H9 (cell line): ENCODE results near the gene RPL28. TPM values are rescaled to one million over a fixed set of nuclear protein-coding genes. Genes with fewer than 3 reads are reported as not detected.

Experiments
- DNase-seq: peaks from one replicate; pipeline ENCODE4 v3.0.0-alpha.2; 2017
- H2AFZ ChIP-seq: one replicate; pipeline ENCODE4 v1.6.1; 2013; ENCODE audit warnings: mild to moderate bottlenecking, low read length, control low read depth, moderate library complexity
- H2AK5ac ChIP-seq: 2 replicates; pipeline ENCODE4 v1.6.1; 2013; ENCODE audit warnings: low read length, control low read depth, mixed read lengths; ENCODE audit not compliant: insufficient read length
- H2BK120ac ChIP-seq: one replicate; pipeline ENCODE4 v1.6.1; 2013; ENCODE audit warnings: low read depth, mild to moderate bottlenecking, low read length, control low read depth, inconsistent platforms; ENCODE audit not compliant: poor library complexity, severe bottlenecking
- H2BK12ac ChIP-seq: 2 replicates; pipeline ENCODE4 v1.6.1; 2013; ENCODE audit warnings: low read length, control low read depth, mixed read lengths, low read depth; ENCODE audit not compliant: insufficient read length
- H2BK15ac ChIP-seq: 2 replicates; pipeline ENCODE4 v1.6.1; 2013; ENCODE audit warnings: low read depth, low read length, control low read depth
- H2BK20ac ChIP-seq: one replicate; pipeline ENCODE4 v1.6.1; 2013; ENCODE audit warnings: low read depth, mild to moderate bottlenecking, low read length, control low read depth, inconsistent platforms; ENCODE audit not compliant: poor library complexity, severe bottlenecking
- H2BK5ac ChIP-seq: 2 replicates; pipeline ENCODE4 v1.6.1; 2013; ENCODE audit warnings: low read length, control low read depth, mixed read lengths; ENCODE audit not compliant: insufficient read length
- H3K14ac ChIP-seq: 2 replicates; pipeline ENCODE4 v1.6.1; 2013; ENCODE audit warnings: low read length, control low read depth; ENCODE audit not compliant: insufficient read depth
- H3K18ac ChIP-seq: 2 replicates; pipeline ENCODE4 v1.6.1; 2013; ENCODE audit warnings: low read depth, mild to moderate bottlenecking, mixed read lengths, low read length, control low read depth; ENCODE audit not compliant: insufficient read length
- H3K23ac ChIP-seq: 2 replicates; pipeline ENCODE4 v1.6.1; 2013; ENCODE audit warnings: low read length, control low read depth, mixed read lengths, low read depth; ENCODE audit not compliant: insufficient read length
- H3K23me2 ChIP-seq: 2 replicates; pipeline ENCODE4 v1.6.1; 2013; ENCODE audit warnings: low read depth, mild to moderate bottlenecking, mixed read lengths, low read length, control low read depth; ENCODE audit not compliant: insufficient read length, poor library complexity, severe bottlenecking
- H3K27ac ChIP-seq: 2 replicates; pipeline ENCODE4 v1.5.1; 2013; ENCODE audit warnings: low read length, control low read depth, mixed read lengths, low read depth; ENCODE audit not compliant: insufficient read length
- H3K27me3 ChIP-seq: 2 replicates; pipeline ENCODE4 v1.6.1; 2013; ENCODE audit warnings: low read length, control low read depth, inconsistent platforms; ENCODE audit not compliant: insufficient read depth
- H3K4ac ChIP-seq: 2 replicates; pipeline ENCODE4 v1.6.1; 2013; ENCODE audit warnings: low read depth, mild to moderate bottlenecking, control low read depth, inconsistent platforms, low read length, moderate library complexity
- H3K4me1 ChIP-seq: 2 replicates; pipeline ENCODE4 v1.6.1; 2013; ENCODE audit warnings: low read length, control low read depth, inconsistent platforms; ENCODE audit not compliant: insufficient read depth
- H3K4me2 ChIP-seq: 2 replicates; pipeline ENCODE4 v1.6.1; 2013; ENCODE audit warnings: low read length, control low read depth, mixed read lengths; ENCODE audit not compliant: insufficient read length, insufficient read depth
- H3K56ac ChIP-seq: 2 replicates; pipeline ENCODE4 v1.6.1; 2013; ENCODE audit warnings: low read depth, mild to moderate bottlenecking, mixed read lengths, low read length, control low read depth; ENCODE audit not compliant: insufficient read length
- H3K79me1 ChIP-seq: 2 replicates; pipeline ENCODE4 v1.6.1; 2013; ENCODE audit warnings: low read depth, mild to moderate bottlenecking, moderate library complexity, low read length, control low read depth, inconsistent platforms; ENCODE audit not compliant: insufficient read depth, poor library complexity, severe bottlenecking
- H3K79me2 ChIP-seq: 2 replicates; pipeline ENCODE4 v1.6.1; 2013; ENCODE audit warnings: low read length, control low read depth, inconsistent platforms; ENCODE audit not compliant: insufficient read depth
- H3K9ac ChIP-seq: 2 replicates; pipeline ENCODE4 v1.6.1; 2013; ENCODE audit warnings: low read length, control low read depth, mixed read lengths; ENCODE audit not compliant: insufficient read length; ENCODE audit errors: extremely low read depth
- H3K9me3 ChIP-seq: one replicate; pipeline ENCODE4 v1.6.1; 2013; ENCODE audit warnings: low read depth, low read length, inconsistent platforms; ENCODE audit not compliant: control insufficient read depth
- H3T11ph ChIP-seq: one replicate; pipeline ENCODE4 v1.6.1; 2013; ENCODE audit warnings: mild to moderate bottlenecking, low read length, control low read depth, inconsistent platforms
- H4K20me1 ChIP-seq: one replicate; pipeline ENCODE4 v1.6.1; 2013; ENCODE audit not compliant: control insufficient read depth, insufficient read length, insufficient read depth
- H4K5ac ChIP-seq: 2 replicates; pipeline ENCODE4 v1.6.1; 2013; ENCODE audit warnings: low read depth, mild to moderate bottlenecking, mixed read lengths, low read length, control low read depth; ENCODE audit not compliant: insufficient read length
- H4K8ac ChIP-seq: replicated peaks from 2 replicates; pipeline ENCODE4 v1.6.1; 2013; ENCODE audit warnings: low read length, control low read depth, mixed read lengths, low read depth; ENCODE audit not compliant: insufficient read length
- H4K91ac ChIP-seq: 2 replicates; pipeline ENCODE4 v1.6.1; 2013; ENCODE audit warnings: low read depth, mild to moderate bottlenecking, moderate library complexity, mixed read lengths, low read length, control low read depth; ENCODE audit not compliant: insufficient read length
- H3K27ac Mint-ChIP-seq, 3 experiments: 2 replicates in 2 of 3; 3 replicates in 1 of 3; pipeline ENCODE4 v1.8.0; 2020 to 2021; ENCODE audit warnings: mixed read lengths in 3 of 3, mild to moderate bottlenecking in 1 of 3, moderate library complexity in 1 of 3
- H3K27me3 Mint-ChIP-seq: 2 replicates; pipeline ENCODE4 v1.8.0; 2021; ENCODE audit warnings: low read depth, mild to moderate bottlenecking, moderate library complexity, mixed read lengths
- H3K36me3 Mint-ChIP-seq, 3 experiments: 2 replicates in 2 of 3; 3 replicates in 1 of 3; pipeline ENCODE4 v1.8.0; 2020 to 2021; ENCODE audit warnings: low read depth in 3 of 3, mixed read lengths in 3 of 3; ENCODE audit not compliant: insufficient read depth in 1 of 3
- H3K4me1 Mint-ChIP-seq, 2 experiments: 2 replicates each; pipeline ENCODE4 v1.8.0; 2020; ENCODE audit warnings: mixed read lengths in 2 of 2
- H3K4me3 Mint-ChIP-seq, 2 experiments: 2 replicates in 1 of 2; 3 replicates in 1 of 2; pipeline ENCODE4 v1.8.0; 2020 to 2021; ENCODE audit warnings: mild to moderate bottlenecking in 2 of 2, mixed read lengths in 2 of 2, moderate library complexity in 1 of 2
- H3K9me3 Mint-ChIP-seq, 2 experiments: 2 replicates in 1 of 2; 3 replicates in 1 of 2; pipeline ENCODE4 v1.8.0; 2020; ENCODE audit warnings: mild to moderate bottlenecking in 2 of 2, mixed read lengths in 2 of 2, moderate library complexity in 1 of 2
- CTCF ChIP-seq: fragments of 200-600 bp; sonication (generic); conservative IDR thresholded peaks from 3 replicates; pipeline ENCODE4 v1.8.0; 2021; ENCODE audit warnings: antibody characterized with exemption, mild to moderate bottlenecking
- WGBS: extraction: QIAGEN DNeasy Blood & Tissue Kit; methylation state at CpG from one replicate; pipeline ENCODE4 v1.1.7; 2013; ENCODE audit warnings: missing lambda C conversion rate, low lambda C conversion rate, mixed read lengths; ENCODE audit not compliant: insufficient read length; ENCODE audit errors: extremely low coverage; 5-methylcytosine and 5-hydroxymethylcytosine counted together
- total RNA-seq: library from RNA; stranded (reverse); gene quantifications from 2 replicates; pipeline ENCODE4 v1.2.1, GENCODE V29; 2021

Gene RPL28
- total RNA-seq, 1 experiment from 2014 or later = 2,076 TPM

- H2BK15ac ChIP-seq = no peak overlapping the region
- H3K27ac Mint-ChIP-seq = peak overlapping the region; percentile 97 to 99 (median 98)
- H3K9ac ChIP-seq = no peak overlapping the region
- no peaks in the 10 kb centered on the region for H3K27me3 ChIP-seq
- H2AFZ ChIP-seq = no peak overlapping the region
- peak overlapping the region; percentile 27 for H2BK5ac ChIP-seq
- H3K9me3 Mint-ChIP-seq = peaks cover 20 to 21% of the 10 kb centered on the region in 2 experiments
- H2BK20ac ChIP-seq = no peak overlapping the region
- H4K8ac ChIP-seq = no peak overlapping the region
- peaks cover 26% of the 10 kb centered on the region for H3K27me3 Mint-ChIP-seq
- H3K14ac ChIP-seq = peak overlapping the region; percentile 97; the same call in 1 of the 2 replicates
- no peaks in the 10 kb centered on the region for H4K20me1 ChIP-seq
- H3K4me1 ChIP-seq = no peaks in the 10 kb centered on the region; the same call in 1 of the 2 replicates
- no peak overlapping the region for H2BK12ac ChIP-seq
- no peak for TF ChIP-seq CTCF
- no CpG with 5 or more reads among the region's 72 CpGs for WGBS
- H2BK120ac ChIP-seq = peak overlapping the region; percentile 91
- peaks cover 37 to 45% (median 43%) of the 10 kb centered on the region in 3 experiments for H3K36me3 Mint-ChIP-seq
- peak overlapping the region; percentile 87 for H4K91ac ChIP-seq
- no peaks in the 10 kb centered on the region for H3K9me3 ChIP-seq
- H3K23ac ChIP-seq = no peak overlapping the region
- peak overlapping the region; percentile 26 for H2AK5ac ChIP-seq
- H3T11ph ChIP-seq = peak overlapping the region; percentile 92
- DNase-seq = peak; percentile 99
- H3K79me1 ChIP-seq = peaks cover 7% of the 10 kb centered on the region
- H3K4me3 Mint-ChIP-seq = peak overlapping the region; percentile 88 to 90
- H3K4me1 Mint-ChIP-seq = peaks cover 18 to 31% of the 10 kb centered on the region in 2 experiments
- peak overlapping the region; percentile 66 for H3K27ac ChIP-seq
- H4K5ac ChIP-seq = peak overlapping the region; percentile 96
- H3K79me2 ChIP-seq = peaks cover 14% of the 10 kb centered on the region; the same call in 1 of the 2 replicates
- peaks cover 6% of the 10 kb centered on the region for H3K23me2 ChIP-seq
- H3K4me2 ChIP-seq = peak overlapping the region; percentile 77
- H3K56ac ChIP-seq = no peak overlapping the region
- H3K4ac ChIP-seq = peak overlapping the region; percentile 54; the same call in 1 of the 2 replicates
- H3K18ac ChIP-seq = peak overlapping the region; percentile 96
These were observed 22.2 kb downstream of the RPL28 start for GRCh38 chr19:55407800-55408532.
